Measurements from ENCODE around the gene GAS1.

GAS1 gene

GRCh38 chr9:86985132-86985647 lies 37.9 kb upstream of the GAS1 start:
- TF ChIP-seq EZH2 (optimal IDR thresholded peaks at IDR 0.05; ENCODE audit: low read depth, low read length), result no peak
- no peak for TF ChIP-seq EZH2phosphoT487 (IDR thresholded peaks at IDR 0.05; ENCODE audit: low read length)
- no peak for TF ChIP-seq CTCF (IDR thresholded peaks at IDR 0.05; ENCODE audit: low read length)
- no peaks in the 10 kb centered on the region for H3F3A ChIP-seq (ENCODE audit: insufficient read depth, low read length)
- no peak overlapping the region for H3K9ac ChIP-seq (ENCODE audit: low read length)
- H3K4me2 ChIP-seq (ENCODE audit: low read depth, low read length), result no peak overlapping the region
- H3K27me3 ChIP-seq (replicated peaks; ENCODE audit: insufficient read depth, low read length), result no peaks in the 10 kb centered on the region
- H3K9me2 ChIP-seq (replicated peaks; ENCODE audit: insufficient read depth, low read length), result no peaks in the 10 kb centered on the region
- no peaks in the 10 kb centered on the region for H3K36me3 ChIP-seq (replicated peaks; ENCODE audit: insufficient read depth, low read length)
- H3K4me1 ChIP-seq (ENCODE audit: low read length), result no peaks in the 10 kb centered on the region
- H3K27ac ChIP-seq (ENCODE audit: low read length), result no peak overlapping the region
- H3K4me3 ChIP-seq (ENCODE audit: low read length), result no peak overlapping the region
- H3K9me3 ChIP-seq (replicated peaks; ENCODE audit: insufficient read depth, low read length), result no peaks in the 10 kb centered on the region
- no peak for DNase-seq
- no peaks in the 10 kb centered on the region for H3K79me2 ChIP-seq (ENCODE audit: low read length)
- no peaks in the 10 kb centered on the region for H4K20me1 ChIP-seq (ENCODE audit: insufficient read depth, low read length)
- H2AFZ ChIP-seq (ENCODE audit: low read length), result no peak overlapping the region

GRCh38 chr9:86983620-86984259 lies 36.4 kb upstream of the GAS1 start:
- Histone ChIP-seq H3K27me3 (replicated peaks; ENCODE audit: insufficient read depth, low read length) (no peaks in the 10 kb centered on the region), H3K4me3 (ENCODE audit: low read length) (no peak overlapping the region), H3K4me1 (ENCODE audit: low read length) (no peaks in the 10 kb centered on the region), H3K9me3 (replicated peaks; ENCODE audit: insufficient read depth, low read length) (no peaks in the 10 kb centered on the region), H3K9ac (ENCODE audit: low read length) (no peak overlapping the region), H3K79me2 (ENCODE audit: low read length) (no peaks in the 10 kb centered on the region), H3K9me2 (replicated peaks; ENCODE audit: insufficient read depth, low read length) (no peaks in the 10 kb centered on the region), H3K4me2 (ENCODE audit: low read depth, low read length) (no peak overlapping the region), H3K36me3 (replicated peaks; ENCODE audit: insufficient read depth, low read length) (no peaks in the 10 kb centered on the region), H3F3A (ENCODE audit: insufficient read depth, low read length) (no peaks in the 10 kb centered on the region), H2AFZ (ENCODE audit: low read length) (no peak overlapping the region), H3K27ac (ENCODE audit: low read length) (no peak overlapping the region), H4K20me1 (ENCODE audit: insufficient read depth, low read length) (no peaks in the 10 kb centered on the region)
- no peak for DNase-seq
- TF ChIP-seq EZH2 (optimal IDR thresholded peaks at IDR 0.05; ENCODE audit: low read depth, low read length) (no peak), CTCF (IDR thresholded peaks at IDR 0.05; ENCODE audit: low read length) (no peak), EZH2phosphoT487 (IDR thresholded peaks at IDR 0.05; ENCODE audit: low read length) (no peak)

- no peak for TF ChIP-seq EZH2 (optimal IDR thresholded peaks at IDR 0.05; ENCODE audit: low read depth, low read length)
- no peak for TF ChIP-seq EZH2phosphoT487 (IDR thresholded peaks at IDR 0.05; ENCODE audit: low read length)
- no peak for TF ChIP-seq CTCF (IDR thresholded peaks at IDR 0.05; ENCODE audit: low read length)
- Histone ChIP-seq H3K4me3 (ENCODE audit: low read length) (no peak overlapping the region), H3K36me3 (replicated peaks; ENCODE audit: insufficient read depth, low read length) (no peaks in the 10 kb centered on the region), H2AFZ (ENCODE audit: low read length) (no peak overlapping the region), H3F3A (ENCODE audit: insufficient read depth, low read length) (no peaks in the 10 kb centered on the region), H3K79me2 (ENCODE audit: low read length) (no peaks in the 10 kb centered on the region), H3K9ac (ENCODE audit: low read length) (no peak overlapping the region), H4K20me1 (ENCODE audit: insufficient read depth, low read length) (no peaks in the 10 kb centered on the region), H3K4me2 (ENCODE audit: low read depth, low read length) (no peak overlapping the region), H3K27ac (ENCODE audit: low read length) (no peak overlapping the region), H3K27me3 (replicated peaks; ENCODE audit: insufficient read depth, low read length) (no peaks in the 10 kb centered on the region), H3K9me2 (replicated peaks; ENCODE audit: insufficient read depth, low read length) (no peaks in the 10 kb centered on the region), H3K4me1 (ENCODE audit: low read length) (no peaks in the 10 kb centered on the region), H3K9me3 (replicated peaks; ENCODE audit: insufficient read depth, low read length) (no peaks in the 10 kb centered on the region)
- no peak for DNase-seq
These were observed 35.9 kb upstream of the GAS1 start for GRCh38 chr9:86983249-86983619.

All from MM.1S (cell line).